K562 treated with DMSO at 1 percent for 48 hours (cell line): Measurements from ENCODE around the gene ZFP14. TPM values are rescaled to one million over a fixed set of nuclear protein-coding genes. Genes with fewer than 3 reads are reported as not detected.

Source experiments
- total RNA-seq: library from RNA; unstranded; fragments of 300-600 nt; gene quantifications from 2 replicates; pipeline ENCODE4 v1.2.3, GENCODE V29; 2022; ENCODE audit warnings: low replicate concordance; ENCODE audit errors: extremely low read depth

Gene ZFP14
- total RNA-seq = not detected in 2 replicates

GRCh38 chr19:36378625-36379509, at the start of gene ZFP14:
TSS of gene ZFP14 (minus strand) at chr19:36379201. CDS start at chr19:36367892, 11,309 bp downstream.

DNA sequence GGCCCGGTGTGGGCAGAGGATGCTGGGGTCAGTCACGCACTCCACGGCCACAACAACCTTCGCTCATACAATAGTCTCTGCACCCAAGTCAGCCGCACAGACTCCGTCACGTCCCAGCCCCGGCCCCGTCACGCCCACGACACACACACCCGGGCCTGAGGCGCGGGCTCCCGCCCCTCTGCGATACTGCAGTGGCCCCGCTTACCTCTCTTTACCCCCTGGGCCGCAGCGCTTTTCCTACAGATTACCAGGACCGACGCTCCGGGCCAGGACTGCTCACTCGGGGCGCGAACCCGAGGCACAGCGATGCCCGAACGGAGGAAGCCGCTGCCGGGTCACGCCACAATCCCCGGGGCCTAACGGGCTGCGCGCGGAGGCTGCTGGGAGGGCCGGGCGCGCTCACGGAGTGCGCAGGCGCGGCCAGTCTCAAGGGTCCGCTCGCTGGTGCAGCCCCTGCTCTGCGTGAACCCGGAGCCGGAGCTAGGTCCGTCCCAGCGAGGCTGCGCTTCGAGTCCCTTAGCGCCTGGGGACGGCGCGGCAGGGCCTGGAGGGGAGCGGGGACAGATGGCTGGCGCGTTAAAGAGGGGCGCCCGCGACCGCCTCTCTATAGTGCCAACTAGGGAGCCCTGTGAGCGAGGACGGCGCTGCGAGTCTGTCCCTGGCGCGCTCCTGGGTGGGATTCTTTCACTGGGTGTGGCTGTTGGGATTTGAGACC, 39.4 kb upstream of the ZFP14 start, which contains the start of gene ZFP82:
TSS of gene ZFP82 (minus strand) at position 358 of the 715 bp plus-strand sequence. CDS start 8,855 bp downstream, outside the sequence.

Other genes starting within 250 kb of the ZFP14 start
- not detected in 2 replicates for gene CAPNS1, start 239.1 kb downstream of the ZFP14 start, total RNA-seq
- gene COX7A1, start 226.8 kb downstream of the ZFP14 start, total RNA-seq = not detected in 2 replicates
- not detected in 2 replicates for gene ZNF565, start 164.5 kb downstream of the ZFP14 start, total RNA-seq
- not detected in 2 replicates for gene ZNF146, start 164.1 kb downstream of the ZFP14 start, total RNA-seq
- gene ZFP82, start 39.4 kb upstream of the ZFP14 start, total RNA-seq = not detected in 2 replicates
- not detected in 2 replicates for gene ZNF566, start 110.4 kb upstream of the ZFP14 start, total RNA-seq
- not detected in 2 replicates for gene ZNF260, start 149.1 kb upstream of the ZFP14 start, total RNA-seq
- gene ZNF529, start 194.1 kb upstream of the ZFP14 start, total RNA-seq = not detected in 2 replicates
- gene ZNF382, start 226.1 kb upstream of the ZFP14 start, total RNA-seq = not detected in 2 replicates